Type B pancreatic cell (in vitro differentiated cells): Measurements from ENCODE around the gene ZNF609. TPM values are rescaled to one million over a fixed set of nuclear protein-coding genes. Genes with fewer than 3 reads are reported as not detected.

Source experiments
- DNase-seq: peaks from one replicate; pipeline ENCODE4 v3.0.0; 2021; ENCODE audit warnings: mixed read lengths; ENCODE audit not compliant: unreplicated experiment; ENCODE audit errors: extremely low spot score
- H3K27ac Mint-ChIP-seq: 2 replicates; pipeline ENCODE4 v1.8.0; 2021; ENCODE audit warnings: mild to moderate bottlenecking, mixed read lengths
- H3K27me3 Mint-ChIP-seq: 2 replicates; pipeline ENCODE4 v1.8.0; 2021; ENCODE audit warnings: mixed read lengths
- H3K36me3 Mint-ChIP-seq: 2 replicates; pipeline ENCODE4 v1.8.0; 2021; ENCODE audit warnings: mixed read lengths
- H3K4me1 Mint-ChIP-seq: one replicate; pipeline ENCODE4 v1.8.0; 2021; ENCODE audit warnings: mixed read lengths; ENCODE audit not compliant: unreplicated experiment
- H3K4me3 Mint-ChIP-seq: 2 replicates; pipeline ENCODE4 v1.8.0; 2021; ENCODE audit warnings: mild to moderate bottlenecking, mixed read lengths
- H3K9me3 Mint-ChIP-seq: 2 replicates; pipeline ENCODE4 v1.8.0; 2021; ENCODE audit warnings: mixed read lengths
- CTCF ChIP-seq: fragments of 200-600 bp; sonication (generic); conservative IDR thresholded peaks from 2 replicates; pipeline ENCODE4 v1.5.0; 2021; ENCODE audit warnings: antibody characterized with exemption, mild to moderate bottlenecking
- total RNA-seq: library from RNA; stranded (reverse); gene quantifications from 2 replicates; pipeline ENCODE4 v1.2.1, GENCODE V29; 2021; ENCODE audit warnings: low replicate concordance

Gene ZNF609
- total RNA-seq, 1 donor from 2014 or later: 53.1 TPM

DNA sequence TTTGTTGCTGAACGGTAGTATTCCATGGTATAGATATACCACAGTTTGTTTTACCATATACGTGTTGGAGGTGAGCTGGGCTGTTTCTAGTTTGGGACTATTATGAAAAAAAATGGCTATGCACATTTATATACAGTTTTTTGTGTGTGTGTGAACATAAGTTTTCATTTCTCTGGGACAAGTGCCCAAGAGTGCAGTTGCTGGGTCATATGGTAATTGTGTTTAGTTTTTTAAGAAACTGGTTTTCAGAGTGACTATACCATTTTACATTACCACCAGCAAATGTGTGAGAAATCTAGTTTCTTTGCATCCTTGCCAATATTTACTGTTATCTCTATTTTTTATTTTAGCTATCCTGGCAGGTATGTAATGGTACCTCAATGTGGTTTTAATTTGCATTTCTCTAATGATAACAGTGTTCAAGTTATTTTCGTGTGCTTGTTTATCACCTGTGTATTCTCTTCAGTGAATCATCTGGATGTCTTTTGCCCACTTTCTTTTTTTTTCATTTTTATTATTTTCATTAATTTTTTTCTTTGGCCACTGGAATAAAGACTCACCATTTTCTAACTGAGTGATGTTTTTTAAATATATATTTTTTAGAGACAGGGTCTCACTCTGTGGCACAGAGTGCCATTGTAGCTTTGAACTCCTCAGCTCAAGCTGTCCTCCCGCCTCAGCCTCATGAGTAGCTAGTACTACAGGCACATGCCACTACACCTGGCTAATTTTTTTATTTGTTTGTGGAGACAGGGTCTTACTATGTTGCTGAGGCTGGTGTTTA is 75.3 kb downstream of the ZNF609 start:
- no peak overlapping the region for H3K4me3 Mint-ChIP-seq
- H3K4me1 Mint-ChIP-seq: peaks cover 21% of the 10 kb centered on the region
- H3K9me3 Mint-ChIP-seq: no peaks in the 10 kb centered on the region
- no peak overlapping the region for H3K27ac Mint-ChIP-seq
- TF ChIP-seq CTCF: no peak
- no peak for DNase-seq
- H3K27me3 Mint-ChIP-seq: no peaks in the 10 kb centered on the region
- H3K36me3 Mint-ChIP-seq: peaks cover 15% of the 10 kb centered on the region

GRCh38 chr15:64536244-64536836 is 76.0 kb downstream of the ZNF609 start:
- no peak for DNase-seq
- Mint-ChIP-seq H3K4me3 (no peak overlapping the region), H3K27ac (no peak overlapping the region), H3K9me3 (no peaks in the 10 kb centered on the region), H3K27me3 (no peaks in the 10 kb centered on the region), H3K36me3 (peaks cover 15% of the 10 kb centered on the region), H3K4me1 (peaks cover 21% of the 10 kb centered on the region)
- no peak for TF ChIP-seq CTCF

GRCh38 chr15:64542091-64542490 is 81.7 kb downstream of the ZNF609 start:
- peaks cover 15% of the 10 kb centered on the region for H3K4me1 Mint-ChIP-seq
- H3K27me3 Mint-ChIP-seq: no peaks in the 10 kb centered on the region
- no peak for TF ChIP-seq CTCF
- no peak overlapping the region for H3K27ac Mint-ChIP-seq
- no peak for DNase-seq
- H3K4me3 Mint-ChIP-seq: no peak overlapping the region
- peaks cover 6% of the 10 kb centered on the region for H3K9me3 Mint-ChIP-seq
- H3K36me3 Mint-ChIP-seq: peaks cover 17% of the 10 kb centered on the region

- Mint-ChIP-seq H3K36me3 (peaks cover 20% of the 10 kb centered on the region), H3K27me3 (no peaks in the 10 kb centered on the region), H3K4me3 (peak overlapping the region; percentile 75), H3K4me1 (peaks cover 15% of the 10 kb centered on the region), H3K9me3 (peaks cover 6% of the 10 kb centered on the region), H3K27ac (peak overlapping the region; percentile 92)
- no peak for TF ChIP-seq CTCF
- DNase-seq: no peak
Measured at GRCh38 chr15:64544450-64544849, 84.1 kb downstream of the ZNF609 start.

DNA sequence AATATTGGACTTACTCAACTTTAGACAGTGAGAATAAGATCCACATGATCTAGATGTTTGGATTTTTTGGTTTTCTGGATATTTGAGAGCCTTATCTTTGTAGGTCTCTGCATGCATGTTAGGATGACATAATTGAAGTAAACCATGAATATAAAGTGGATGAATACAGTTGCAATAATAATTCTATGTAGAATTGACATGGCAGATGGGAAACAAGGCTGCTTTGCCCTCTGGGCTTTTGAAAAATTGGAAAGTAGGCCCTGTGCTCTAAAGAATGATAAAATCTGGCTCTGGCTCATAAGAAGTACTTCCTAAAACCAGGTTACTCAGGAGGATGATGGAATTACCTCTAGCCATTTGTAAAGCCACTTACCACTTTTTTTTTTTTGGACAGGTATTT is 86.9 kb downstream of the ZNF609 start:
- Mint-ChIP-seq H3K36me3 (peaks cover 21% of the 10 kb centered on the region), H3K27ac (no peak overlapping the region)
- no peak for DNase-seq

More for the DNA sequence above, 86.9 kb downstream of the ZNF609 start:
- no peak overlapping the region for H3K4me3 Mint-ChIP-seq
- no peaks in the 10 kb centered on the region for H3K27me3 Mint-ChIP-seq
- H3K4me1 Mint-ChIP-seq: peaks cover 15% of the 10 kb centered on the region
- no peak for TF ChIP-seq CTCF
- H3K9me3 Mint-ChIP-seq: peaks cover 6% of the 10 kb centered on the region
